Measurements from ENCODE around the gene DAGLB.

DAGLB gene

GRCh38 chr7:6394114-6394513 is 53.6 kb downstream of the DAGLB start:
- Histone ChIP-seq H3K4me3 (no peak overlapping the region), H3K36me3 (ENCODE audit: insufficient read depth, low read length) (peaks cover 72% of the 10 kb centered on the region), H3K9me3 (ENCODE audit: low read depth, low read length) (no peaks in the 10 kb centered on the region), H3K9ac (ENCODE audit: insufficient read length) (no peak overlapping the region), H3K27ac (no peak overlapping the region)
- DNase-seq (ENCODE audit: low read depth, low spot score), result no peak
- TF ChIP-seq EZH2 (IDR thresholded peaks at IDR 0.05) (no peak), FOXP2 (optimal IDR thresholded peaks at IDR 0.05; ENCODE audit: control extremely low read depth, extremely low read length, insufficient read depth) (no peak), POLR2AphosphoS5 (IDR thresholded peaks at IDR 0.05; ENCODE audit: borderline replicate concordance, low read depth, low read length) (no peak)

- TF ChIP-seq FOXP2 (optimal IDR thresholded peaks at IDR 0.05; ENCODE audit: control extremely low read depth, extremely low read length, insufficient read depth) (no peak), EZH2 (IDR thresholded peaks at IDR 0.05) (no peak), POLR2AphosphoS5 (IDR thresholded peaks at IDR 0.05; ENCODE audit: borderline replicate concordance, low read depth, low read length) (no peak)
- Histone ChIP-seq H3K36me3 (ENCODE audit: insufficient read depth, low read length) (peaks cover 71% of the 10 kb centered on the region), H3K9ac (ENCODE audit: insufficient read length) (no peak overlapping the region), H3K9me3 (ENCODE audit: low read depth, low read length) (no peaks in the 10 kb centered on the region), H3K4me3 (no peak overlapping the region), H3K27ac (no peak overlapping the region)
- DNase-seq (ENCODE audit: low read depth, low spot score), result no peak
Measured at GRCh38 chr7:6393667-6394056, 54.1 kb downstream of the DAGLB start.

- Histone ChIP-seq H3K9me3 (ENCODE audit: low read depth, low read length) (no peaks in the 10 kb centered on the region), H3K36me3 (ENCODE audit: insufficient read depth, low read length) (peaks cover 73% of the 10 kb centered on the region), H3K27ac (no peak overlapping the region), H3K9ac (ENCODE audit: insufficient read length) (no peak overlapping the region), H3K4me3 (no peak overlapping the region)
- no peak for DNase-seq (ENCODE audit: low read depth, low spot score)
- TF ChIP-seq EZH2 (IDR thresholded peaks at IDR 0.05) (no peak), POLR2AphosphoS5 (IDR thresholded peaks at IDR 0.05; ENCODE audit: borderline replicate concordance, low read depth, low read length) (no peak), FOXP2 (optimal IDR thresholded peaks at IDR 0.05; ENCODE audit: control extremely low read depth, extremely low read length, insufficient read depth) (no peak)
Measured at GRCh38 chr7:6392712-6393666, 54.8 kb downstream of the DAGLB start.

GRCh38 chr7:6389728-6390127 is 58.0 kb downstream of the DAGLB start:
- Histone ChIP-seq H3K27ac (no peak overlapping the region), H3K4me3 (no peak overlapping the region), H3K9ac (ENCODE audit: insufficient read length) (no peak overlapping the region), H3K36me3 (ENCODE audit: insufficient read depth, low read length) (peaks cover 87% of the 10 kb centered on the region), H3K9me3 (ENCODE audit: low read depth, low read length) (no peaks in the 10 kb centered on the region)
- no peak for DNase-seq (ENCODE audit: low read depth, low spot score)
- TF ChIP-seq EZH2 (IDR thresholded peaks at IDR 0.05), result no peak
- no peak for TF ChIP-seq POLR2AphosphoS5 (IDR thresholded peaks at IDR 0.05; ENCODE audit: borderline replicate concordance, low read depth, low read length)
- TF ChIP-seq FOXP2 (optimal IDR thresholded peaks at IDR 0.05; ENCODE audit: control extremely low read depth, extremely low read length, insufficient read depth), result no peak

GRCh38 chr7:6387734-6388294 is 59.9 kb downstream of the DAGLB start:
- no peak for DNase-seq (ENCODE audit: low read depth, low spot score)
- H3K9me3 ChIP-seq (ENCODE audit: low read depth, low read length), result no peaks in the 10 kb centered on the region
- no peak overlapping the region for H3K4me3 ChIP-seq
- H3K9ac ChIP-seq (ENCODE audit: insufficient read length), result no peak overlapping the region
- TF ChIP-seq FOXP2 (optimal IDR thresholded peaks at IDR 0.05; ENCODE audit: control extremely low read depth, extremely low read length, insufficient read depth) (no peak), POLR2AphosphoS5 (IDR thresholded peaks at IDR 0.05; ENCODE audit: borderline replicate concordance, low read depth, low read length) (no peak), EZH2 (IDR thresholded peaks at IDR 0.05) (no peak)
- peaks cover 69% of the 10 kb centered on the region for H3K36me3 ChIP-seq (ENCODE audit: insufficient read depth, low read length)
- no peak overlapping the region for H3K27ac ChIP-seq

- no peaks in the 10 kb centered on the region for H3K9me3 ChIP-seq (ENCODE audit: low read depth, low read length)
- H3K27ac ChIP-seq, result no peak overlapping the region
Measured at GRCh38 chr7:6386779-6387178, 61.0 kb downstream of the DAGLB start.

GRCh38 chr7:6385909-6386560 is 61.7 kb downstream of the DAGLB start:
- peaks cover 59% of the 10 kb centered on the region for H3K36me3 ChIP-seq (ENCODE audit: insufficient read depth, low read length)
- H3K4me3 ChIP-seq, result no peak overlapping the region
- no peak for DNase-seq (ENCODE audit: low read depth, low spot score)
- no peak overlapping the region for H3K9ac ChIP-seq (ENCODE audit: insufficient read length)
- peak overlapping the region; percentile 26; the same call in 1 of the 2 replicates for H3K27ac ChIP-seq
- no peaks in the 10 kb centered on the region for H3K9me3 ChIP-seq (ENCODE audit: low read depth, low read length)
- TF ChIP-seq POLR2AphosphoS5 (IDR thresholded peaks at IDR 0.05; ENCODE audit: borderline replicate concordance, low read depth, low read length) (no peak), FOXP2 (optimal IDR thresholded peaks at IDR 0.05; ENCODE audit: control extremely low read depth, extremely low read length, insufficient read depth) (no peak)

More at GRCh38 chr7:6386779-6387178, 61.0 kb downstream of the DAGLB start:
- DNase-seq (ENCODE audit: low read depth, low spot score), result no peak
- no peak overlapping the region for H3K4me3 ChIP-seq
- H3K36me3 ChIP-seq (ENCODE audit: insufficient read depth, low read length), result peaks cover 64% of the 10 kb centered on the region
- TF ChIP-seq EZH2 (IDR thresholded peaks at IDR 0.05) (no peak), POLR2AphosphoS5 (IDR thresholded peaks at IDR 0.05; ENCODE audit: borderline replicate concordance, low read depth, low read length) (no peak), FOXP2 (optimal IDR thresholded peaks at IDR 0.05; ENCODE audit: control extremely low read depth, extremely low read length, insufficient read depth) (no peak)
- H3K9ac ChIP-seq (ENCODE audit: insufficient read length), result no peak overlapping the region

All from SK-N-MC (cell line).